IMR-90 (cell line): ENCODE results near the gene MRPL32. TPM values are rescaled to one million over a fixed set of nuclear protein-coding genes. Genes with fewer than 3 reads are reported as not detected.

Experiments used
- ATAC-seq: fragments of 200-7000 bp; cut with Tn5 transposase; 2 replicates; pipeline ENCODE4 v1.9.1; 2020; ENCODE audit warnings: low read depth, mild to moderate bottlenecking, moderate library complexity
- BruUV-seq: library from RNA; stranded (reverse); fragments of 400-500 nt; replicated peaks from 2 replicates; lab custom pipeline; 2021; lab: Mats Ljungman, UMichigan
- CTCF ChIA-PET: fragments of 300-600 bp; formaldehyde crosslinking; extraction: SDS; loops from one replicate; lab custom pipeline; 2021; ENCODE audit warnings: antibody characterized with exemption; lab: Yijun Ruan, JAX
- POLR2A ChIA-PET: fragments of 300-600 bp; sonication (Branson Sonifier 250); formaldehyde crosslinking; loops from one replicate; lab custom pipeline; 2022; ENCODE audit warnings: antibody characterized with exemption; ENCODE audit not compliant: unreplicated experiment; lab: Charles Lee
- DNase-seq: peaks from one replicate; pipeline ENCODE4 v3.0.0; 2013
- H2AFZ ChIP-seq: replicated peaks from 2 replicates; pipeline ENCODE3; 2013; ENCODE audit warnings: low read length, mild to moderate bottlenecking; ENCODE audit not compliant: poor library complexity
- H2AK5ac ChIP-seq: 2 replicates; pipeline ENCODE4 v1.6.1; 2013; ENCODE audit warnings: low read depth, low read length, inconsistent platforms
- H2AK9ac ChIP-seq: replicated peaks from 2 replicates; pipeline ENCODE3; 2013; ENCODE audit warnings: mild to moderate bottlenecking, low read depth, low read length, moderate library complexity; ENCODE audit not compliant: poor library complexity
- H2BK120ac ChIP-seq: 2 replicates; pipeline ENCODE4 v1.6.1; 2013; ENCODE audit warnings: low read depth, low read length, inconsistent platforms
- H2BK15ac ChIP-seq: 3 replicates; pipeline ENCODE4 v1.6.1; 2013; ENCODE audit warnings: low read depth, low read length, inconsistent platforms
- H2BK20ac ChIP-seq: 2 replicates; pipeline ENCODE4 v1.6.1; 2013; ENCODE audit warnings: low read depth, mild to moderate bottlenecking, inconsistent platforms, low read length, moderate library complexity
- H2BK5ac ChIP-seq: 2 replicates; pipeline ENCODE4 v1.6.1; 2013; ENCODE audit warnings: mild to moderate bottlenecking, low read depth, low read length, inconsistent platforms; ENCODE audit not compliant: poor library complexity, severe bottlenecking
- H3K14ac ChIP-seq: replicated peaks from 2 replicates; pipeline ENCODE4 v1.6.1; 2013; ENCODE audit warnings: low read depth, low read length, inconsistent platforms
- H3K18ac ChIP-seq: 2 replicates; pipeline ENCODE4 v1.6.1; 2013; ENCODE audit warnings: low read depth, low read length, control low read depth
- H3K23ac ChIP-seq: 2 replicates; pipeline ENCODE4 v1.6.1; 2013; ENCODE audit warnings: low read depth, low read length, inconsistent platforms
- H3K27ac ChIP-seq: 2 replicates; pipeline ENCODE4 v1.5.1; 2013; ENCODE audit warnings: mild to moderate bottlenecking, control low read depth, low read length; ENCODE audit not compliant: insufficient read depth
- H3K27me3 ChIP-seq: 2 replicates; pipeline ENCODE4 v1.6.1; 2013; ENCODE audit warnings: low read length; ENCODE audit not compliant: control insufficient read depth, insufficient read depth
- H3K36me3 ChIP-seq: 2 replicates; pipeline ENCODE4 v1.6.1; 2013; ENCODE audit warnings: low read length, mixed read lengths; ENCODE audit not compliant: control insufficient read depth, insufficient read depth
- H3K4ac ChIP-seq: 2 replicates; pipeline ENCODE4 v1.6.1; 2013; ENCODE audit warnings: low read depth, low read length, inconsistent platforms
- H3K4me1 ChIP-seq: 2 replicates; pipeline ENCODE4 v1.6.1; 2013; ENCODE audit warnings: low read length, mixed read lengths; ENCODE audit not compliant: control insufficient read depth, insufficient read depth
- H3K4me2 ChIP-seq: 2 replicates; pipeline ENCODE4 v1.6.1; 2013; ENCODE audit warnings: low read depth, mild to moderate bottlenecking, control low read depth, low read length, moderate library complexity
- H3K4me3 ChIP-seq: 2 replicates; pipeline ENCODE4 v1.5.1; 2013; ENCODE audit warnings: low read depth, mild to moderate bottlenecking, control low read depth, low read length, moderate library complexity; ENCODE audit not compliant: insufficient read depth
- H3K56ac ChIP-seq: 2 replicates; pipeline ENCODE4 v1.6.1; 2013; ENCODE audit warnings: low read length, inconsistent platforms; ENCODE audit not compliant: insufficient read depth; ENCODE audit errors: extremely low read depth
- H3K79me1 ChIP-seq, 2 experiments: 2 replicates each; pipeline ENCODE4 v1.6.1; 2013; ENCODE audit warnings: low read length in 2 of 2, inconsistent platforms in 1 of 2, low read depth in 1 of 2
- H3K9ac ChIP-seq: 2 replicates; pipeline ENCODE4 v1.6.1; 2013; ENCODE audit warnings: low read depth, low read length, control low read depth
- H3K9me1 ChIP-seq: 2 replicates; pipeline ENCODE4 v1.6.1; 2013; ENCODE audit warnings: low read length, inconsistent platforms; ENCODE audit not compliant: insufficient read depth
- H3K9me3 ChIP-seq: 2 replicates; pipeline ENCODE4 v1.6.1; 2013; ENCODE audit warnings: low read length; ENCODE audit not compliant: control insufficient read depth, insufficient read depth
- H4K20me1 ChIP-seq: 2 replicates; pipeline ENCODE4 v1.6.1; 2013; ENCODE audit warnings: low read length, inconsistent platforms; ENCODE audit not compliant: insufficient read depth
- H4K5ac ChIP-seq: 2 replicates; pipeline ENCODE4 v1.6.1; 2013; ENCODE audit warnings: mild to moderate bottlenecking, low read depth, low read length, control low read depth
- H4K8ac ChIP-seq, 2 experiments: 2 replicates each; pipeline ENCODE4 v1.6.1; 2013; ENCODE audit warnings: low read depth in 2 of 2, low read length in 2 of 2, control low read depth in 1 of 2, inconsistent platforms in 1 of 2
- H4K91ac ChIP-seq: 2 replicates; pipeline ENCODE4 v1.6.1; 2013; ENCODE audit warnings: low read depth, low read length, inconsistent platforms; ENCODE audit not compliant: insufficient read depth
- CHD1 ChIP-seq: IDR thresholded peaks from 2 replicates; pipeline ENCODE4 v1.6.1; 2012; ENCODE audit warnings: low read depth, low read length, improper control_type of control experiment
- dilution Hi-C: fragments of 300-500 bp; cut with HindIII; formaldehyde crosslinking; loops from one replicate; pipeline ENCODE4 v1.14.3; 2018; ENCODE audit warnings: low sequenced_read_pairs; ENCODE audit not compliant: unreplicated experiment
- in situ Hi-C: fragments of 300-500 bp; cut with MboI; formaldehyde crosslinking; loops from 3 replicates; pipeline ENCODE4 v1.14.3; 2019; ENCODE audit warnings: low sequenced_read_pairs, inconsistent platforms, mixed read lengths
- intact Hi-C: fragments of 100-400 bp; cut with micrococcal nuclease; formaldehyde crosslinking; loops from 2 replicates; pipeline ENCODE4 v1.10.0; 2022
- polyA plus RNA-seq, 3 experiments: library from polyadenylated mRNA; depleted of rRNA; stranded (reverse); fragments of >200 nt; gene quantifications; 2 replicates each; pipeline ENCODE4 v1.2.3, GENCODE V29; 2012; ENCODE audit warnings: low replicate concordance in 1 of 3
- total RNA-seq: library from RNA; depleted of rRNA; stranded (reverse); fragments of >200 nt; gene quantifications from 2 replicates; pipeline ENCODE4 v1.2.3, GENCODE V29; 2012

The MRPL32 gene
- total and polyA plus RNA-seq, 2 of the 4 experiments (the other 2 are of a cell fraction): 42.3 to 75.3 TPM

- Histone ChIP-seq H2BK15ac (no peak overlapping the region), H3K4ac (no peak overlapping the region), H3K27me3 (no peaks in the 10 kb centered on the region; the same call in 1 of the 2 replicates), H3K4me3 (no peak overlapping the region), H3K27ac (no peak overlapping the region), H2AFZ (no peak overlapping the region), H2BK5ac (no peak overlapping the region), H3K23ac (no peak overlapping the region), H3K9me1 (no peaks in the 10 kb centered on the region), H3K9me3 (no peaks in the 10 kb centered on the region), H2AK5ac (no peak overlapping the region), H4K5ac (no peak overlapping the region), H3K4me1 (no peaks in the 10 kb centered on the region; the same call in 1 of the 2 replicates), H2BK20ac (no peak overlapping the region), H2AK9ac (no peak overlapping the region), H3K9ac (no peak overlapping the region), H4K20me1 (no peaks in the 10 kb centered on the region), H3K4me2 (no peak overlapping the region), H3K18ac (no peak overlapping the region), H3K36me3 (no peaks in the 10 kb centered on the region), H4K8ac (no peak overlapping the region), H3K56ac (no peak overlapping the region), H3K14ac (no peak overlapping the region), H2BK120ac (no peak overlapping the region), H3K79me1 (no peaks in the 10 kb centered on the region), H4K91ac (no peak overlapping the region)
- dilution Hi-C loops: no loop called here
- TF ChIP-seq CHD1: no peak
- no TSS peak for BruUV-seq
- ChIA-PET POLR2A (no interaction called here), CTCF (no interaction called here)
- intact Hi-C loops: no loop called here
- ATAC-seq (no peak), DNase-seq (no peak)
- in situ Hi-C loops: no loop called here
Observed at GRCh38 chr7:42900842-42901241, 31.3 kb upstream of the MRPL32 start.
